Measurements from ENCODE around the gene PARP4.
"Not testable (repeated sequence)": the region's sequence is repeated elsewhere in the genome, so short reads cannot be mapped to it uniquely, and the experiment has no call there.

PARP4 gene

DNA sequence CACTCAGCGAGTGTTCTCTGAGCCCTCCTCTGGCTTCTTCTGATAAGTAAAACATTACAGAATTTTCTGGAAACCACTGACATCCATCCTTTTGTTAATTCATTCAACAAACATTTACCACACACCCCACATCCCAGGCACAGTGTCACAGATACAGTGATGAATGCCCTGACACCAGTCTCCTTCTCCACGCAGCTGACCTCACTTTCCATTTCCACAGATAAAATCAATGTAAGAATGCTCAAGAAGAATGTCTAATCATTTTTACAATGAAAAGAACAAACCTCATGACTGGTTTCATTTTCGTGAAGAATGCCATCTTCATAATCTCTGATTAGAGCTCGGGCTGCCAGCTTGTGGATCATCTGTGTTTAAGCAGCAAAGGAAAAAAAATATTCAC, 69.2 kb downstream of the PARP4 start:
- no peak for DNase-seq

DNA sequence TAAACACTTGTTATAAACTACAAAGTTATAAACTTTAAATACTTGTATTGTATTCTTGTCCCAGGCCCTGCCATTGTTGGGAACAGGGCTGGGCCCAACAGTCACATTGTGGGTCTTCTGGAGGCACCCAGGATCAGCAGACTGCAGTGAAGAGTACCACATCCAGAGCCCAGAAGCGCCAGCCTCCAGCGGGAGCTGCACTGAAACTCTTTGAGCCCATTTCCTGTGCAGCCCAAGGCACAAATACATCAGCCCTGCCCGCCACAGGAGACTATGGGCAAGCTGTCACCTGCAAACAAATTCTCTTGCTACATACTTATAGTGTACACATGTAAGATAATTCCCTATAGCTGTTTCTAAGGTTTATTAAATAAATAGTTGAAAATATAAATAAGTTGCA, 86.5 kb downstream of the PARP4 start:
- DNase-seq: not testable (repeated sequence)

DNA sequence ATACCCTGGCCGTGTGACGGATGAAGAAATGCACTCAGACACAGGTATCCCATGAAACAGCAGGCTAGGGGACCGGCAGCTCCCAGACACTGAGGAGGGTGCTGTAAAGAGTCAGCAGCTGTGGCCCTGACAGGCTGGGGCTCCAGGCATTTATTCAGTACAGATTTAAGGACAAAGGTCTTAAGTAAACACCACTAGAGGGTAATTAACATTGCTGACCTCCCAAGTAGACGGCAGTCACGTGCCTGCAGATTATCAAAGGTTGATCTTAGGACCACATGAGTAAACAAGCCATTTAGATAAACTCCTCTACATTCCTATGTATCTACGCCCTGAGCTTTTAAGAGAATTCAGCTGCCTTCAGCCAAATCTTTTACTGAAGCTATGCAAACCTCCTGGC, 92.9 kb downstream of the PARP4 start:
- DNase-seq: not testable (repeated sequence)

DNA sequence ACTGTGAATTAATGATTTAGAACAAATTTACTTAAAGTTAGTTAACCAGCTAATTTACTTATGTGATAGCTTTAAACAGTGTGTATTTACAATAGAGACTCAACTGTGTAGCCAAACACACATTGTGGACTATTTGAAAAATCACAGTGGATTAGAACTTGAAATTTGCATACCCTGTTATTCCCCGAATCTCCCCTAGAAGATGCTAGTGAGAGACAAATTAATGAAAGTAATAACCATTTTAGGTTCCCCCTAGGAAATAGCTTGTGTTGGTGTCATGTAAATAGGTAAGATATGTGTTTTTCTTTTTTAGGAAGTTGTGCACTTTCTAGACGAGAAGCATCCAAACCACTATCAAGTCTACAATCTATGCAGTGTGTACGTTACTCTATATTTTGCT, 104.7 kb downstream of the PARP4 start:
- no peak for DNase-seq

DNA sequence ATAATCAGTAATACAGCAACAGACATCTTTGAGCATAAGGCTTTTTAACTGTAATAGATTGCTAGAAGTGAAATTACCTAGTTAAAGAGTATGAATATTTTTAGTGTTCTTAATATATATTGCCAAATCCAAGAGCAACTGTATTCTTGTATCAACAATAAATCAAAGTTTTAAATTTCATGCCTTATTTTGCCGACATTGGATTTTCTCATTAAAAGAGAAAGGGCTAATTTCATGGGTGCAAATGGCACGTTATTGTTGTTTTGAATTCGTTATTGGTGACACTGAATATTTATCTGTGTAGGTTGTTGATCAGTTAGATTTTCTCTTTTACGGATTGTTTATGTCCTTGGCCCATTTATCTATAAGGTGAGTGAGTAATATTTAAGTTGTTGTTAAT, 106.1 kb downstream of the PARP4 start:
- no peak for DNase-seq

DNA sequence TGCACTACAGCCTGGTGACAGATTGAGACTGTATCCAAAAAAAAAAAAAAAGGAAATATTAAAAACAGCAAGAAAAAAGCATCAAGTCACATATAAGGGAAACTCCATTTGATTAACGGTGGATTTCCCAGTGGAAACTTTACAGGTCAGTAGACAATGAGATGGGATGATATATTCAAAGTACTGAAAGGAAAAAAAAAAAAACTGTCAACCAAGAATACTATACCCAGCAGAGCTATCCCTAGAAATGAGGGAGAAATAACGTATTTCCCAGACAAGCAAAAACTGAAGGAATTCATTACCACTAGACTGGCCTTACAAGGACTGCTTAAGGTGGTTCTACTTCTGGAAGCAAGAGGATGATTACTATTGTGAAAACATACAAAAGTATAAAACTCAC, 115.8 kb downstream of the PARP4 start:
- no peak for DNase-seq

DNA sequence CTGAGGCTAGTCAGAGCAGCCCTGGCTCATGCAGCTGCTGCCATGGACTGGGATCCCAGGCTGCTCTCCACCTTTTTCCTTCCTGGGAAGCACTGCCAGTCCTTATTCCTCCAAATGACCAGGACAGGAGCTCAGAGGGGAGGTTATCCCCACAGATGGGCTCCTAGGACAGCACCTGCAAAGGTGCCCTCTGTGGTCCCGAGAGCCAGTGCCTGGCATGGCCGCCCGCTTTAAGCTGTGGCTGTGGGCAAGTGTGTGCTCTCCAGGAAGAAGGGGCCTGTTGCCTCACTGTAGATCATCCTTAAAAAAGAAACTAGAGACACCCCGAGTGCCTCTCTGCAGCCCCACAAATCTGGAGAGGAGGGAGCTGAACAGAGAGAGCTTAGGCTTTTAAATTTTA, 119.6 kb downstream of the PARP4 start:
- no peak for DNase-seq

DNA sequence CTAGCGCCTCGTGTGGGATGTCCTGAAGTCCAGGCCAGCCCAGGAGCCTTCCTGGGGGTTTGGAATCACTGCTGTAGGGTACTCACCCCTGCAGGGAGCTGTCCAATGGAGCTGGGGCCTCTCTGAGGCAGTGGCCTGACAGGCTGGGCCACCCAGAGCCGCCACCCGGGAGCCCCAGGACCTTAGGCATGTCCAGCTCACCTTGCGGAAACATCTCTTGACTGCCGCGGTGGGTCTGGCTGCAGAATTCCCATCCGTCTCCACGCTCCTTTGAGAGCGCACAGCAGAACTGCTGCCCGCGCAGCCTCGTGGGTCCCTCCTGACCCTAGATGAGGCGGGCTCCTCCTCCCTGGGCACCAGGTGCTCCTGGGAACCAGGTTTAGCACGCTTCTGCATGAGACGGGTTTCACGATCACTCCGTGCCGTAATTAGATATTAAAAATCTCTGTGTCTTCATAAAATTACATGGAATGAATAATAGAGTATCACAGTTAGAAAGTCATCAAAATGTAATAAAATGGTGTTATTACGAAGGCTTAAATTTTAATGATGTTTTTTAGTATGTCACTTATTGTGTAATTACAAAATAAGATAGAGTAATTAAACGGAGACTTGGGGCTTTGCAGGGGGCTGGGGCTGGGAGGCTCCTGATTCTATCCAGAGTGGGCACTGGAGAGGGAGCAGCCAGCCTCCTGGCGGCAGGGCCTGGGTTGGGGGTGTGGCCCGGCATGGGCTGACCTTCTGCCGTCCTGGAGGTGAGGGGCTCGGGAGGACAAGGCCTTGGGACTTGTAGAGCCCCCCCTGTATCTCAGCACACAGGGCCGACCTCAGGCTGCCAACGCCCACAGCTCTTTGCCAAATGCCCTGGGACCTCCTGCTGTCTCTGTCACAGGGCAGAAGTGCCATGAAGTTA, 120.6 kb downstream of the PARP4 start:
- DNase-seq: not testable (repeated sequence)

DNA sequence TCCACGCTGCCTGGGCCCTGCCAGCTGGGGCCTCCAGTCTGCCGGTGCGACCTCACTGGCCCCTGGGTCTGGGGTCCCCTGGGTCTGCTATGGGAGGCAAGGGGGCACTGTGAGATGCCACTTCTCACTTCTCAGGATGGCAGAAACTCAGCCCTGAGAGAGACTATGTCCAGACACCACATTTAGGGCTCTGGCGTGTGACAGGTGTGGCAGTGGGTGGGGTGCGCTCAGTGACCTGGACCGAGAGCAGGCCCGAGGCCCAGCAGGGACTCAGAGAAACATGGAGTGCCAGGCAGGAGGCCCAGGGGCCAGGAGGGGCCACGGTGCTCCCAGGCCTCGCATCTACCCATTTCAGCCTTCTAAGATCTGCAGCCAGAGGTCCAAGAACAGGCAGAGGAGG, 121.8 kb downstream of the PARP4 start:
- DNase-seq: not testable (repeated sequence)

DNA sequence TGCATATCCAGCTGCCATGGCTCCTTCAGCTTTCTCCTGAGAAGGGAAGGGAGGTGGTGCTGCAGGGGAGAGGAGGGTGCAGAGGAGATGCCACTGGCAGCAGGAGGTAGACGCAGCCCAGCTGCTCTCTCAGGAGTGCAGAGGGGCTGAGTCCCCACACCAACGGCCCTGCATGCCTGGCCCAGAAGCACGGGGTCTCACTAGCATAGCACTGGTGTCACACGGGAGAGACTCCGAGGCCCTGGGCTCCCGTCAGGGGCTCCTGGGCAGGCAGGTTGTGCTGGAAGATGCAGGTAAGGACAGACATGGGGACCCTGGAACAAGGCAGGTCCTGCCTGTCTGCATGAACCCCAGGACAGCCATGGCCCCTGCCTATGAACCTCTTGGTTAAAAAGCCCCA, 123.1 kb downstream of the PARP4 start:
- no peak for DNase-seq

DNA sequence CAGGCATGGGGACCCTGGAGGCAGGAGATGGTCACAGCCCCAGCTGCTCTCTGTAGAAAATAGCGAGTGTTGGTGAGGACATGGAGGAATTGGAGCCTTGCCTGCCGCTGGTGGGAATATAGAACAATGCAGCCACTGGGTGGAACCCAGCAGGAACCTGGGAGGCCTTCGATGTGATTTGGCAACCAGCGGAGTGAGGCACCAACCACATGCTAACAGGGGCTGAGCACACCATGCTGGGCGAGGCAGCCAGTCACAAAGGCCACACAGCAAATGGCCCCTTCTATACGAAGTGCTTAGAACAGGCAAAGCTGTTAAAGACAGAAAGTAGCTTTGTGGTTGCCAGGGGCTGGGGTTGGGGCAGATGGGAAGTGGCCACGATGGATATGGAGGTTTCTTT, 123.8 kb downstream of the PARP4 start:
- DNase-seq: not testable (repeated sequence)

DNA sequence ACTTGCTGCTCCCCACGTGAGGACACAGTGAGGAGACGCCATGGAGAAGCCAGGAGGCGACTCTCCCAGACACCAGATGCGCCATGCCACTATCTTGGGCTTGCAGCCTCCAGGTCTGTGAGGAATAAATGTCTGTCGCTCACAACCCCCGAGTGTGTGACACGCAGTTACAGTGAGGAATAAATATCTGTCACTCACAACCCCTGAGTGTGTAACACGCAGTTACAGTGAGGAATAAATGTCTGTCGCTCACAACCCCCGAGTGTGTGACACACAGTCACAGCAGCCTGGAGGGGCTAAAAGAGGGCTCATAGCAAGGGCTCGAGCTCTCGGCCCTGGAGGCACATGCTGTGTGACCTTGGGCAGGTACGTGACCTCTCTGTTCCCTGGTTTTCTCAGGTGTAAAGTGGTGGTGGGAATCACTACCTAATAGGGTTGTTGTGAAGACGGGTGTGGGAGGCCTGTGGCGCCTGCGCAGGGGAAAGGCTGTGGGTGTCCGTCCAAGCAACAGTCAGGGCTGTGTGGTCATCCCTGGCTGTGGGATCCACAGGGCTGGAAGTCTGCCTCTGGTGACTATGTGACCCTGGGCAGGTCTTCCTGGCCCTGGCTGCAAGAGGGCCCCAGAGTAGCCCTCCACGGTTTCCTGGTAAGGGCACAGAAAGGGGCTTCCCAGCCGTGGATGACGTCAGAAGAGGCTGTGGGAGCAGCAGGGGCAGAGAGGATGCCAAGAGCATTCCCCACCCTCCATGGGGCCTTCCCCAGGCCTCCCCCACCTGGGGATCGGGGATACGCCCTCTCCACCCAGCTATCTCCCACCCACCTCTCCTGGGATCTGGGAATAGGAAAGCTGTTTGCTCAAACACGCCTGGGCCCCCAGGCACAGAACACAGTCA, 125.5 kb downstream of the PARP4 start:
- DNase-seq: no peak

DNA sequence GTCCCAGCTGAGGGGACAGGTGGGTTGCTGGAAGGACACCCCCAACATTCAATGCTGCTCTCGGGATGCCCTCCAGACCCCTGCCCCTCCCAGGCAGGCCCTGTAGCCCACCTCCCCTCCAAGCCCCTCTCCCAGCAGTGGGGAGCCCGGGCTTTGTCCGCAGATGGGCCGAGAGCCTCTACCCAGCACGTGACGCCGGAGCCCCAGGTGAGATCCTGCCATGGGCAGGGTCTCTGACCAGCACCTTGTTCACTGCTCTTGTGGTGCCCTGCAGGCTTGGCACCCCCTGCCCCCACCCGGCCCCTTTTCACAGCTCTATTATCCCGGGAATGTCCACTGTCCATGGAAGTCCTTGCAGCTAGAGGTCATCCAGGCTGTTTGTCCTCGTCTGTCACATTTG, 126.7 kb downstream of the PARP4 start:
- DNase-seq: no peak

DNA sequence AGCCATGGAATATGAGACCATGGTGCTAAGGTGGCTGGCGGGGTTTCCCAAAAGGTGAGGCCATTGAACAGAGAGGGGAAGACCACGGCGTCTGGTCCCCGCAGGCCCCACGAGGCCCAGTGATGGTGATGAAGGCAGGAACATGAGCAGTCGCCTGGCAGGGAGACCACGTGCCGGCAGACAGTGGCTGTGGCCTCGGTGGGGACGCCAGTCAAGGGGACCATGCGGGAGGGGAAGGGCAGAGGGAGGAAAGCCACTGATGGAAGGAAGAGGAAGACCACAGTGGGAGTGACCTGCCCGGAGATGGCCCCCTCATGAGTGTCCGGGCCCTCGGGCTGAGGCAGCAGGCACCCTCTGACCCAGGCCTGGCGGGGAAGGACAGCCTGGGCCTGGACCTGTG, 127.6 kb downstream of the PARP4 start:
- DNase-seq: not testable (repeated sequence)

DNA sequence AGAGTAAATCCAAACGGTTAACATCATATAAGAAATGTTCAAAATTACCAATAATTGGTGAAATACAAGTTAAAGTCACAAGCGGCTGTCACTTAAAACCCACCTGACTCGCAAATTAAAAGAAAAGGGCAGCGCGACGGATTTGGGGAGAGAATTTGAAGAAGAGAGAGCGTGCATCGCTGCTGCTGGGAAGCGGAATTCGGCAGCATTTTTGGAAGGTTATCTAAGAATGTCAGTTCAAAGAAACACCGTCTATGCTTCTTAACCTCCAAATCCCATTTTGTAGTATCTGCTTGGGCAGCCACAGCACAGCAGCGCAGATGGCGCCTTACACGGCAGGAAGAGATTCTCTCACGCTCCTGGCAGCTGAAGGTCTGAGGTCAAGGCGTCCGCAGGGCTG, 128.5 kb downstream of the PARP4 start:
- DNase-seq: not testable (repeated sequence)

DNA sequence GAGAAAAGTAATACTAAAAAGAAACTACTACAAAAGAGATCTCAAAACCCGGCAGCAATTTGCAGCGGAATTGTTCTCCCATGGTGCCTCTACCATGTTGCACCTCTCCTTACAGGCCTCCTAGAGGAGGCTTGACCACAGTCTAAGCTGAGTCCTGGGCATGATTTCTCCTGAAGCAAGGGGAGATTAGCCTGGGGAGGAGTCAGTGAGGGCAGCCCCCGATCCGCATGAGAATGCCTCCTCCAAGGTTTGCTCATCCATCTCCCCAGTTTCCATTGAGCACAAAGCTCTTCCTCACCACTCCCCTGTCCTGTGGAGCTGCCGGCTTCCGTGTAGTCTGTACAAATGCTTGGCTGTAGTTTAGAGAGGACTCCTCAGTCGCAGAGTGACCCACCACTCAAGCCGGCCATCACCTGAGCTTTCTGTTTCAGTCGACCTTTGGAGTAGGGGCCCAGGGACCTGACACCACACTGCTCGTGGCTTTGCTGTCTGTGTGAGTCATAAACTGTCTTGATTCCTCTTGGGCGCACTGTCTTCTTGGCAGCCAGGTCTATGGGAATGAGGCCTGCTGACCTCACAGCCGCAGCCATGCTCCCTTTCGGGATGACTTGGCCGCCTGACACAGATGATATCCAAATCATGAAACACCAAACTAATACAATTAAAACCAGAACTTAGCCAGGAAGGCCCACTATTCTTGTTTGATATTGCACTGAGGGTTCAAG, 130.9 kb downstream of the PARP4 start:
- no peak for DNase-seq

DNA sequence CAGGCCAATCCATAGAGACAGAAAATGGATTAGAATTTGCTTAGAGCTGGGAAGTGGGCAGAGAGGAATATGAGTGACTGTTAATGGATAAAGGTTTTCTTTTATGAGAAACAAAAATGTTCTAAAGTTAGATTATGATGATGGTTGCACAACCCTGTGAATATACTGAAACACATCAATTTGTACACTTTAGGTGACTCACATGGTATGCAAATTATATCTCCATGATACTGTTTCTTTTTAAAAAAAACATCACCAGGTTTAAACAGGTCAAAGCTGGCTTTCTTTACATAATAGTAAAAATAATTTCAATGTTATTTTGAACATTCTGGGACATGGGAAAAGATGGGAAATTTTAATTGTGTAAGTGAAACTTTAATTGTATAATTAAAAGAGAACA, 131.7 kb downstream of the PARP4 start:
- DNase-seq: not testable (repeated sequence)

DNA sequence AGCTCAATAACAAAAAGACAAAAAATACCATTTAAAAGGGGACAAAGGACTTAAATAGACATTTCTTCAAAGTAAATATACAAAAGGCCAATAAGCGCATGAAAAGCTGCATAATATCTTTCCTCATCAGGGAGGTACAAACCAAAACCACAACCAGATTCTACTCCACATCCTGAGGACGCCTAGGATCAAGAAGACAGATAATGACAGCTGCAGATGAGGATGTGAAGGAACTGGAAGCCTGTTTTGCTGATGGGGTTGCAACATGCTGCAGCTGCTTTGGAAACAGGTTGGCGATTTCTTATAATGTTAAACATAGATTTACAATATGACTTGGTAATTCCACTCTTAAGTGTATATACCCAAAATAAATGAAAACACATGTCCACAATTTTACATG, 132.4 kb downstream of the PARP4 start:
- DNase-seq: not testable (repeated sequence)

DNA sequence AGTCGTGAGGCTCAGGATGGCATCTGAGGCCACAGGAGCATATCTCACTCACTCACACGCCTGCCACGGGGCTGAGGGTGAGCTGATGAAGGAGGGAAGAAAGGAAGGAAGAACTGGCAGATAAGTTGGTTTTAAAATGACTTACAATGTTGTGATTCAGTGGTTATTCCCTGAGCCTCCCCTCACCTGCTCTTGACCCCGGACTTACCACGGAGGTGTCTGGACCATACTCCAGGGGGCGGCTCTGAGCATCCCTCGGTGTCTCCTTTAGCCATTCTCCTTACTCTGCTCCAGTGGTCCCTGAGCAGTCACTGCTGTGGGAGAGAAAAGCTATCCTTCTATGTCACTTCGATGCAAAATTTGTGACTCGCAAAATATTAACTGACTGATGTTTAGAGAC, 141.3 kb downstream of the PARP4 start:
- not testable (repeated sequence) for DNase-seq

All from activated naive CD4-positive, alpha-beta T cell treated with Interleukin-2 at 50 U/mL for 16 hours (primary cell).